Measurements from ENCODE around the gene OR5AU1.

The OR5AU1 gene

DNA sequence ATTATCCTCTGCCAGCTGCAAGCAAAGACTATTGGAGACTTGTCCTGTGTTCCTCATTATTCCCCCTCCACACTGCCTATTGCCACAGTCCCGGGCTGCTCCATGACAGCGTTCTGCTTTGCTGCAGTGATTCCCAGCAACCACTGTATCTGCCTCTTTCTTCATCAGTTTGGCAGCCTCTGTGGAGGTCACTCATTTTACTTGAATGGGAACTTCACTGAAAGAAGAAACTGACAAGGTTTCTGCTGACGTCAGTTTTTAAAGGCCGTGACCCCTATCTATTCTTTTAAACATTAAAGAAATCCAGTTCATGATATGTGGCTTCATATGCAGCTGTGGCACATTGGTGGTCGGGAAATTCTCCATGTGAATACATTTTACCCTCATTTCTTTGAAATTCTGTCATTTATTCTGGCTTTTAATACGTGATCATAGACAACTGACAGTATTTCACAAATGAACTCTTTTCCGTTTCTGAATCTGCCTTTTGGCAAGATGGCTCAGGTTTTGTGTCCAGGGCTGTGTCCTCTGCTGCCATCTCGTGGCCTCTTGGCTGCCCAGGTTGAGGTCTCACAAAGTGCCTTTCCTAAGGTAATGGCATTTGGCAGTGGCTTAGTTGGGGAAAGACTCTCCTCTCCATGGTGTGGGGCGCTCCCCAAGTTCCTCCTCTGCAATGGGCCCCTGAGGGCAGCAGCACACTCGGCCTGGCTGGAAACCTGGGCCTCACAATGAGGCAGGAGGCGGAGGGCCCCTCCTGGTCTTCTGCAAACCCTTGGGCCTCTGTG, 49.2 kb downstream of the OR5AU1 start:
- DNase-seq, result peak; percentile 86 to 91

DNA sequence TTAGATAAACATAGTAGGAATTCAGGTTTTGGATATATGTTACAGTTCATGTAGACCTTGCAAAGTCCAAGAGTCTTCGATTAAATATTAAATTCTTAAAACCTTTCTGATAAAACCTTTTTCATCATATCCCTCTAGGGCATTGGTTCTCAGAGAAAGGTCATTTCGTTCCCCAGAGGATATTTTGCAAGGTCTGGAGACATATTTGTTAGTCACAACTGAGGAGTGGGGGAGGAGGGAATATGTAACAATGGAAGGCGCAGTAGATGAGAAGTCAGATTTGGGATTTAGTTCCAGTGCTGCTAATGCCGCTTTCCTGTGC, 49.7 kb downstream of the OR5AU1 start:
- DNase-seq, result no peak

DNA sequence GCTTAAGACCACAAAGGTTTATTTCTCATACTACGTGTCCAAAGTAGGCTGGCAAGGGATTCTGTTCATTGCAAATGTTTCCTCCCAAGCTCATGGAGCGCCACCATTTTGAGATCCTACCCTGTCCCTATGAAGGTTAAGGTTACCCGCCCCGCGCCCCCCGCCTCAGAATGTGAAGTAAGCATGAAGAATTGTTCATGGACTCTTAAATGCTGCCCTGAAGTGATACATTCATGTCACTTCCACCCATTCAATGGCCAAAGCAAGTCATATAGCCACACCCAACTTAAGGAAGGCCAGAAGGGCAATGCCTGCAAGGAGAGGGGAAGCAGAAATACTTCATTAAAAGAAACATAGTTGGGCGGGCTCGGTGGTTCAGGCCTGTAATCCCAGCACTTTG, 50.8 kb downstream of the OR5AU1 start:
- no peak for DNase-seq
